Loucy (cell line): ENCODE results near the gene MDFI.
A peak's percentile ranks its signal among the peaks of the same experiment; 100 is the strongest.

Experiments
- H2AFZ ChIP-seq: fragments of 200-600 bp; sonication (generic); 2 replicates; pipeline ENCODE4 v1.6.0; 2016; ENCODE audit warnings: antibody characterized with exemption, mild to moderate bottlenecking, low read length, moderate library complexity
- H3F3A ChIP-seq: fragments of 200-600 bp; 2 replicates; pipeline ENCODE4 v1.6.0; 2016; ENCODE audit warnings: antibody characterized with exemption, low read depth, mild to moderate bottlenecking
- H3K27me3 ChIP-seq: fragments of 200-600 bp; sonication (generic); 2 replicates; pipeline ENCODE4 v1.6.1; 2014; ENCODE audit warnings: low read length, mild to moderate bottlenecking; ENCODE audit not compliant: insufficient read depth, poor library complexity, severe bottlenecking
- H3K36me3 ChIP-seq: fragments of 200-600 bp; sonication (generic); 2 replicates; pipeline ENCODE4 v1.6.1; 2016; ENCODE audit warnings: low read length; ENCODE audit not compliant: insufficient read depth
- H3K4me1 ChIP-seq: fragments of 200-600 bp; sonication (generic); 2 replicates; pipeline ENCODE4 v1.5.1; 2014; ENCODE audit warnings: low read length, mild to moderate bottlenecking; ENCODE audit not compliant: insufficient read depth, poor library complexity, severe bottlenecking
- H3K4me2 ChIP-seq: fragments of 200-600 bp; sonication (generic); 2 replicates; pipeline ENCODE4 v1.6.0; 2014; ENCODE audit warnings: antibody characterized with exemption, low read length, low read depth, mild to moderate bottlenecking; ENCODE audit not compliant: poor library complexity, severe bottlenecking
- H3K4me3 ChIP-seq: fragments of 200-600 bp; sonication (generic); 2 replicates; pipeline ENCODE4 v1.5.1; 2014; ENCODE audit warnings: low read length, mild to moderate bottlenecking, mixed read lengths; ENCODE audit not compliant: poor library complexity, severe bottlenecking
- H3K79me2 ChIP-seq: fragments of 200-600 bp; sonication (generic); 2 replicates; pipeline ENCODE4 v1.6.1; 2014; ENCODE audit warnings: low read length; ENCODE audit not compliant: insufficient read depth
- H3K9ac ChIP-seq: fragments of 200-600 bp; sonication (generic); 2 replicates; pipeline ENCODE4 v1.6.0; 2014; ENCODE audit warnings: mild to moderate bottlenecking, low read depth, low read length, moderate library complexity; ENCODE audit not compliant: poor library complexity, severe bottlenecking
- H3K9me2 ChIP-seq: fragments of 200-600 bp; sonication (generic); replicated peaks from 2 replicates; pipeline ENCODE4 v1.6.1; 2016; ENCODE audit warnings: low read depth, low read length, mixed read lengths
- H3K9me3 ChIP-seq: fragments of 200-600 bp; sonication (generic); 2 replicates; pipeline ENCODE4 v1.6.1; 2014; ENCODE audit warnings: mild to moderate bottlenecking, antibody characterized with exemption, low read length, low read depth; ENCODE audit not compliant: insufficient read depth
- H4K20me1 ChIP-seq: fragments of 200-600 bp; sonication (generic); 2 replicates; pipeline ENCODE4 v1.6.0; 2014; ENCODE audit warnings: antibody characterized with exemption, low read length, mild to moderate bottlenecking; ENCODE audit not compliant: insufficient read depth, poor library complexity, severe bottlenecking
- CTCF ChIP-seq: fragments of 200-600 bp; sonication (generic); conservative IDR thresholded peaks from 2 replicates; pipeline ENCODE4 v1.5.1; 2014; ENCODE audit warnings: mild to moderate bottlenecking, antibody characterized with exemption, low read length
- EZH2phosphoT487 ChIP-seq: fragments of 200-600 bp; IDR thresholded peaks from 2 replicates; pipeline ENCODE4 v1.6.1; 2018; ENCODE audit warnings: antibody characterized with exemption, mild to moderate bottlenecking, moderate library complexity, borderline replicate concordance

The MDFI gene

GRCh38 chr6:41630069-41630468 lies 8.2 kb upstream of the MDFI start:
- Histone ChIP-seq H3K36me3 (no peaks in the 10 kb centered on the region), H3K9me3 (no peaks in the 10 kb centered on the region), H3K4me1 (peaks cover 51% of the 10 kb centered on the region), H3K9ac (no peak overlapping the region), H3K79me2 (no peaks in the 10 kb centered on the region), H3F3A (peaks cover 16% of the 10 kb centered on the region), H3K9me2 (no peaks in the 10 kb centered on the region), H4K20me1 (no peaks in the 10 kb centered on the region), H3K27me3 (no peaks in the 10 kb centered on the region), H2AFZ (no peak overlapping the region), H3K4me3 (no peak overlapping the region), H3K4me2 (no peak overlapping the region)
- TF ChIP-seq EZH2phosphoT487, result no peak
- no peak for TF ChIP-seq CTCF

- no peaks in the 10 kb centered on the region for H3K79me2 ChIP-seq
- H3K9me3 ChIP-seq, result no peaks in the 10 kb centered on the region
- H3F3A ChIP-seq, result peaks cover 16% of the 10 kb centered on the region
- H4K20me1 ChIP-seq, result no peaks in the 10 kb centered on the region
- H3K27me3 ChIP-seq, result no peaks in the 10 kb centered on the region
- no peak overlapping the region for H3K4me2 ChIP-seq
- no peaks in the 10 kb centered on the region for H3K9me2 ChIP-seq
- H3K4me3 ChIP-seq, result no peak overlapping the region
- no peak overlapping the region for H3K9ac ChIP-seq
- TF ChIP-seq CTCF (no peak), EZH2phosphoT487 (no peak)
- peaks cover 51% of the 10 kb centered on the region for H3K4me1 ChIP-seq
- no peaks in the 10 kb centered on the region for H3K36me3 ChIP-seq
- no peak overlapping the region for H2AFZ ChIP-seq
Observed at GRCh38 chr6:41630946-41631345, 7.3 kb upstream of the MDFI start.

- Histone ChIP-seq H3K4me3 (no peak overlapping the region), H4K20me1 (no peaks in the 10 kb centered on the region), H3K27me3 (no peaks in the 10 kb centered on the region), H3K4me2 (peak overlapping the region; percentile 34), H3F3A (peaks cover 16% of the 10 kb centered on the region), H3K79me2 (peaks cover 12% of the 10 kb centered on the region; the same call in 1 of the 2 replicates), H2AFZ (no peak overlapping the region), H3K4me1 (peaks cover 45% of the 10 kb centered on the region), H3K9me3 (no peaks in the 10 kb centered on the region), H3K36me3 (no peaks in the 10 kb centered on the region), H3K9me2 (no peaks in the 10 kb centered on the region), H3K9ac (peak overlapping the region; percentile 33)
- TF ChIP-seq EZH2phosphoT487 (no peak), CTCF (no peak)
Observed at GRCh38 chr6:41633056-41633634, 5.1 kb upstream of the MDFI start.
